AG09319 (cell line): ENCODE results near the gene NKX6-2.

Experiments used
- DNase-seq: peaks from one replicate; pipeline ENCODE4 v3.0.0-alpha.2; 2010; ENCODE audit warnings: low read depth; ENCODE audit errors: extremely low read depth
- CTCF ChIP-seq: IDR thresholded peaks from 2 replicates; pipeline ENCODE4 v1.5.1; 2011; ENCODE audit warnings: low read depth, mild to moderate bottlenecking, inconsistent platforms, low read length, moderate library complexity

Gene NKX6-2

GRCh38 chr10:132816718-132817117 lies 30.8 kb upstream of the NKX6-2 start:
- TF ChIP-seq CTCF = no peak
- no peak for DNase-seq

- no peak for TF ChIP-seq CTCF
- DNase-seq = no peak
These were observed 29.4 kb upstream of the NKX6-2 start for GRCh38 chr10:132815168-132815857.

GRCh38 chr10:132814469-132814856 lies 28.5 kb upstream of the NKX6-2 start:
- TF ChIP-seq CTCF = no peak
- no peak for DNase-seq

GRCh38 chr10:132813560-132814468 lies 27.9 kb upstream of the NKX6-2 start:
- no peak for TF ChIP-seq CTCF

GRCh38 chr10:132813001-132813401 lies 27.1 kb upstream of the NKX6-2 start:
- no peak for TF ChIP-seq CTCF
- no peak for DNase-seq

More at GRCh38 chr10:132813560-132814468, 27.9 kb upstream of the NKX6-2 start:
- no peak for DNase-seq

GRCh38 chr10:132812520-132812919 lies 26.6 kb upstream of the NKX6-2 start:
- DNase-seq = no peak
- no peak for TF ChIP-seq CTCF

- DNase-seq = no peak
- no peak for TF ChIP-seq CTCF
These were observed 26.0 kb upstream of the NKX6-2 start for GRCh38 chr10:132811891-132812481.
